ENCODE results near the gene TGM1. TPM values are rescaled to one million over a fixed set of nuclear protein-coding genes. Genes with fewer than 3 reads are reported as not detected.

TGM1 gene
- total RNA-seq, 4 donors from 2014 or later: 0.52 to 3.3 (median 1.6) TPM

DNA sequence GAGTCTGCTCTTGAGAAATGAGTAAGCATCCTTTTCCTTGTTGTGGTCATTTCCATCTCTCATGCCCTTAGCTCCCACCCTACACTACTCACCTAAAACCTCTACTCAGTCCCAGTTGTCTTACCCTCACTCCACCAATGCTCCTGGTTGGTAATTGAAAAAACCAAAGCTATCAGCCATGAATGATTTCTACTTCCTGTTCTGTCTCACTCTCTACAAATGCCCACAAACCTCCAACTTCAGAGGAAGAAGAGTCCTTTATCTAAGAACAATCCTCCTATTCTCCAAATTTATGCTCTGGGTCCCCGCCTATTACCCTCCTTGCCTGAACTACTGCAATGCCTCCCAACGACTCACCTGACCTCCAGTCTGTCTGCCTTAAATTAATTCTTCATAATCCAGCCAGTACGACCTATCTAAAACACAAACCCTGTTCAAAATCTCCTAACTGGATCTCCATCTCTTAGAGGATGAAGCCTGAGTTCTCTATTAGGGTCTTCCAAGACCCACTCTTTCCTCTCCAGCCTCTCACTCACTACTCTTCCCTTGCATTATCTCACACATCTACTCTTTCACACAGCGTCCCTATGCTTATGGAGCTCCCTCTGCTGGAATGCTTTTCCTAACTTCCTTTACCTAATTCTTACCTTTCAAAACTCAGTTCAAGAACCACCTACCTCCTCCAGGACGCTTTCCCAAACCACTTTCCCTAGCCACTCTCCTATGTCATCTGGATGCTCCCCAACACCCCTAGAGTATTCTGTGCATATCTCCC lies 34.4 kb upstream of the TGM1 start:
- no peak for DNase-seq (ENCODE audit: extremely low spot score)
- peak overlapping the region in 2 of 4 donors; percentile 2 to 32 for H3K27ac ChIP-seq (replicated peaks in 1 of 4)
- 51% methylated on average over 5 of the region's 5 CpGs for WGBS
- intact Hi-C loops (cut with DNase I): no loop called here
- TF ChIP-seq POLR2A (IDR thresholded peaks at IDR 0.05; ENCODE audit: low read depth): no peak
- TF ChIP-seq CTCF (IDR thresholded peaks at IDR 0.05): peak in 2 of 3 experiments; percentile 16 to 28
- TF ChIP-seq EP300 (IDR thresholded peaks at IDR 0.05): no peak
- H3K9me3 ChIP-seq: no peaks in the 10 kb centered on the region
- H3K4me1 ChIP-seq: peaks cover 19 to 47% (median 34%) of the 10 kb centered on the region in 4 donors
- no peak overlapping the region for H3K4me3 ChIP-seq
- no peaks in the 10 kb centered on the region for H3K27me3 ChIP-seq
- H3K36me3 ChIP-seq: peaks cover 25 to 51% (median 35%) of the 10 kb centered on the region in 4 donors

DNA sequence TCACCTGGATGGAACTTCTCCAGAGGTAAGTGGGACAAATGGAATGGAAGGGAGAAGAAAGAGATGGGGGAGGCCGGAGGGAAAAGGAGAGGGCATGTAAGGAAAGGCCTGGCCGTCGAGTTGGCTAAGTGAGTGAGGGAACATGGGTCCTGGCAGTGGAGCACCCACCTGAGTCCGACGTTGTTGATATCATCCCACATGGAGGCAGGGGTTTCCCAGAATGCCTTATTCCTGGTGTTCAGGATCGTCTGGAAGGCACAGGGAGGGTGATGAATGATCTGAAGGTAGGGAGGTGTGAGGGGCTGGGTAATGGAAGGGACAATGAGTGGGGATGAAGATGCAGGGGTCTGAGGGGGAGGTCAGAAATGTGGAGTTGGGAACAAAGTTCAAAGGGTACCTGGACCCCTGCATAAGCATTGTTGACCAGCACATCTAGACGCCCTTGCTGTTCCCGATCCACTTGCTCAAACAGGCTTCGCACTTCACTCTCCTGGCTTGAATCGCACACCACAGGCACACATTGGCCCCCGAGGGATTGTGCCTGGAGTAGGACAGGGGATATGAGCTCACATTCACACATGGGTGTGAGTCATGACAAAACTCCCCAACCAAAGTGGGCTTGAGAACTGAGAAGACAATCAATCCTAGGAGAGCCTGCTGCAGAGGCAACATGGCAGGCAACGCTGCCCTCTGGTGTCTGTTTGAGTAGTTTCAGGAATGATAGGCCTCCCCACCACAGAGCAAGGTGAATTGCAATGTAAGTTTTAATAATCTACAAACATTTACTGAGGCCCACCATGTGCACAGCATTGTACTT lies 33.6 kb upstream of the TGM1 start:
- H3K27me3 ChIP-seq: no peaks in the 10 kb centered on the region
- H3K4me3 ChIP-seq: no peak overlapping the region
- peaks cover 19 to 46% (median 32%) of the 10 kb centered on the region in 4 donors for H3K4me1 ChIP-seq
- TF ChIP-seq POLR2AphosphoS5 (IDR thresholded peaks at IDR 0.05) (peak; percentile 18 to 45), EP300 (IDR thresholded peaks at IDR 0.05) (no peak), CTCF (IDR thresholded peaks at IDR 0.05) (peak; percentile 51 to 68 (median 68)), POLR2A (IDR thresholded peaks at IDR 0.05; ENCODE audit: low read depth) (no peak)
- no peak for DNase-seq (ENCODE audit: extremely low spot score)
- WGBS: 64% methylated on average over 12 of the region's 12 CpGs
- peak overlapping the region in 1 of 4 donors; percentile 56 for H3K27ac ChIP-seq (replicated peaks in 1 of 4)
- H3K36me3 ChIP-seq: peaks cover 25 to 51% (median 35%) of the 10 kb centered on the region in 4 donors
- intact Hi-C loops (cut with DNase I): no loop called here
- H3K9me3 ChIP-seq: no peaks in the 10 kb centered on the region

- TF ChIP-seq EP300 (IDR thresholded peaks at IDR 0.05) (no peak), CTCF (IDR thresholded peaks at IDR 0.05) (no peak), POLR2AphosphoS5 (IDR thresholded peaks at IDR 0.05) (no peak), POLR2A (IDR thresholded peaks at IDR 0.05; ENCODE audit: low read depth) (no peak)
- Histone ChIP-seq H3K27ac (replicated peaks in 1 of 4) (no peak overlapping the region), H3K9me3 (no peaks in the 10 kb centered on the region), H3K36me3 (peaks cover 31 to 70% (median 54%) of the 10 kb centered on the region in 4 donors), H3K4me1 (peaks cover 1 to 19% (median 7%) of the 10 kb centered on the region in 4 donors), H3K4me3 (no peak overlapping the region), H3K27me3 (no peaks in the 10 kb centered on the region)
- 90% methylated on average over 2 of the region's 2 CpGs for WGBS
- DNase-seq (ENCODE audit: extremely low spot score): no peak
- intact Hi-C loops (cut with DNase I): no loop called here
Observed at GRCh38 chr14:24293525-24293924, 30.5 kb upstream of the TGM1 start.

GRCh38 chr14:24292118-24292807 lies 29.3 kb upstream of the TGM1 start:
- TF ChIP-seq CTCF (IDR thresholded peaks at IDR 0.05) (no peak), POLR2A (IDR thresholded peaks at IDR 0.05; ENCODE audit: low read depth) (no peak), EP300 (IDR thresholded peaks at IDR 0.05) (no peak), POLR2AphosphoS5 (IDR thresholded peaks at IDR 0.05) (no peak)
- no peaks in the 10 kb centered on the region for H3K9me3 ChIP-seq
- intact Hi-C loops (cut with DNase I): no loop called here
- no peak for DNase-seq (ENCODE audit: extremely low spot score)
- no peak overlapping the region for H3K27ac ChIP-seq (replicated peaks in 1 of 4)
- WGBS: 94% methylated on average over 11 of the region's 11 CpGs
- peaks cover 31 to 70% (median 54%) of the 10 kb centered on the region in 4 donors for H3K36me3 ChIP-seq
- H3K27me3 ChIP-seq: no peaks in the 10 kb centered on the region
- H3K4me3 ChIP-seq: no peak overlapping the region
- H3K4me1 ChIP-seq: peaks cover 0 to 9% (median 4%) of the 10 kb centered on the region in 4 donors
